ENCODE data around the gene NARS2.
A peak's percentile ranks its signal among the peaks of the same experiment; 100 is the strongest.

NARS2 gene

GRCh38 chr11:78429660-78430059, 145.0 kb downstream of the NARS2 start:
- Mint-ChIP-seq H3K4me1 (no peaks in the 10 kb centered on the region), H3K27me3 (ENCODE audit: low read depth, poor library complexity) (peaks cover 5% of the 10 kb centered on the region), H3K36me3 (ENCODE audit: low read depth) (peaks cover 1% of the 10 kb centered on the region), H3K4me3 (no peak overlapping the region), H3K27ac (peak overlapping the region; percentile 5), H3K9me3 (no peaks in the 10 kb centered on the region)
- DNase-seq, result no peak
- TF ChIP-seq CTCF (IDR thresholded peaks at IDR 0.05), result no peak

DNA sequence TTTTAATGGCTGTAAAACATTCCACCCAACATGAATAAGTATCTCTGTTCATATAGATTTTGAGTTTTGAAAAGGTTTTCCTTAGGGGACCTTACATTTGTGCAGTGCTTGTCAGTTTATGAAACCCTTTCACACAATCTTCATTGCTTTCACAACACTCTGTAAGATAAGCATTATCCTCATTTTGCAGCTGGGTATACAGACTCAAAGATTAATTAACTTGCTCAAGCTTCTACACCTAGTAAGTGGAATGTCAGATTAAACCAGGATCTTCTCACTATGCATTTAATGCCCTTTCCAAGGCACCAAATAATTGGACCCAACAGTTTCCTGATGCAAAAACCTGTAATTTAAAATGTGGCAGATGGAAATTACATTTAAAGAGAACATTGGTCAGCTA, 145.5 kb downstream of the NARS2 start:
- TF ChIP-seq CTCF (IDR thresholded peaks at IDR 0.05), result no peak
- H3K4me1 Mint-ChIP-seq, result no peaks in the 10 kb centered on the region

DNA sequence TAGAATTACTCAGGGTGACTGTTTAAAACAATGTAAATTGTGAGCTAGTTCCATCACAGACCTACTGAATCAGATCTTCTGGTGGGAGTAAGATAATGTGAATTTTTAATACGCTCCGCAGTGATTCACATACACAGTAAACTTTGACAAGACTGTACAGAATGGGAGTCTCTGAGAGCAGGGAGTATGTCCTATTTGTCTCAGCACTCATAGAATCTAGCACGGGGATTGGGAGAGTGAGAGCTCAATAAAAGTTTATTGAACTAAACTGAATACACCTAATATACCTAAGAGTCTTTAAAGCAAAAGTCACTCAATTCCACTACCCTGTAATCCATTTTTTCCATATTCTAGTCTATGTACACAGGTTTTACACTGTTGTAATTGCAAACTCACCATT, 145.9 kb downstream of the NARS2 start:
- no peak for TF ChIP-seq CTCF (IDR thresholded peaks at IDR 0.05)
- Mint-ChIP-seq H3K36me3 (ENCODE audit: low read depth) (peaks cover 4% of the 10 kb centered on the region), H3K27me3 (ENCODE audit: low read depth, poor library complexity) (peaks cover 5% of the 10 kb centered on the region), H3K4me1 (no peaks in the 10 kb centered on the region), H3K9me3 (no peaks in the 10 kb centered on the region), H3K4me3 (no peak overlapping the region), H3K27ac (no peak overlapping the region)
- DNase-seq, result no peak

More for the DNA sequence above, 145.5 kb downstream of the NARS2 start:
- DNase-seq, result no peak
- no peak overlapping the region for H3K4me3 Mint-ChIP-seq
- peaks cover 5% of the 10 kb centered on the region for H3K27me3 Mint-ChIP-seq (ENCODE audit: low read depth, poor library complexity)
- H3K36me3 Mint-ChIP-seq (ENCODE audit: low read depth), result peaks cover 4% of the 10 kb centered on the region
- H3K27ac Mint-ChIP-seq, result no peak overlapping the region
- no peaks in the 10 kb centered on the region for H3K9me3 Mint-ChIP-seq

GRCh38 chr11:78428266-78428636, 146.4 kb downstream of the NARS2 start:
- H3K4me3 Mint-ChIP-seq, result no peak overlapping the region
- H3K9me3 Mint-ChIP-seq, result no peaks in the 10 kb centered on the region
- peaks cover 5% of the 10 kb centered on the region for H3K27me3 Mint-ChIP-seq (ENCODE audit: low read depth, poor library complexity)
- H3K4me1 Mint-ChIP-seq, result no peaks in the 10 kb centered on the region
- peak overlapping the region; percentile 40 for H3K27ac Mint-ChIP-seq
- TF ChIP-seq CTCF (IDR thresholded peaks at IDR 0.05), result no peak
- H3K36me3 Mint-ChIP-seq (ENCODE audit: low read depth), result peaks cover 4% of the 10 kb centered on the region
- DNase-seq, result no peak

DNA sequence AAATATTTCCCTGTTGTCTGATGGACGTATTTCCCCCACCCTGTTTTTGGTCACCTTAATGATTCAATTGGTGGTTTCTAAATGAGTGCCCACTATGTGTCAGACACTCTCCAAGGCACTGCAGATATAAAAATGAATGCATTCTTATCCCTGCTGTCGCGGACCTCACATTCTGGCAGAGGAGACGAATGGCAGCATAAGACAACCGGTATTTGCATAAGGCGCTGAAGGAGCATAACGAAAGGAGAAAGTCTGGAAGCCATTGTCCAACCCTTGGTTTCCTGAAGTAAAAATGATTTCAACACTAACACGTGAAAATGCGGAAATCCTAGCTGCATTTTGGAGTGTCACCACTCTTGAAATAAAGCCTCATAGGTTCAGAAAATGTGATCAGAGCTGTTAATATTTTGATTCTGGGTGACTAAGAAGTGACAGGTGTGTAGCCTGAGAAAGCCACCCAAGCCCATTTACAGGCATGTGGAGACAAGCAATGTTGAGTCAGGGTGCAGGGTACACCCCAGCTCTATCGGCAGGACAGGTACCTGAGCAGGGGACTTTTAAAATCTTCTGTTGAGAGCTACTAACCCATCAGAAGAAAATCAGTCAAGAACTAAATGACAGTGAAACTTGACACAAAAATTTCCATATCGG, 146.9 kb downstream of the NARS2 start:
- Mint-ChIP-seq H3K27me3 (ENCODE audit: low read depth, poor library complexity) (peaks cover 5% of the 10 kb centered on the region), H3K36me3 (ENCODE audit: low read depth) (peaks cover 4% of the 10 kb centered on the region), H3K4me1 (no peaks in the 10 kb centered on the region), H3K9me3 (no peaks in the 10 kb centered on the region), H3K27ac (no peak overlapping the region), H3K4me3 (no peak overlapping the region)
- no peak for DNase-seq
- TF ChIP-seq CTCF (IDR thresholded peaks at IDR 0.05), result no peak

GRCh38 chr11:78426845-78427244, 147.8 kb downstream of the NARS2 start:
- H3K4me1 Mint-ChIP-seq, result no peaks in the 10 kb centered on the region
- no peak overlapping the region for H3K27ac Mint-ChIP-seq
- H3K27me3 Mint-ChIP-seq (ENCODE audit: low read depth, poor library complexity), result peaks cover 5% of the 10 kb centered on the region
- no peak overlapping the region for H3K4me3 Mint-ChIP-seq
- DNase-seq, result no peak
- no peaks in the 10 kb centered on the region for H3K9me3 Mint-ChIP-seq
- no peak for TF ChIP-seq CTCF (IDR thresholded peaks at IDR 0.05)
- H3K36me3 Mint-ChIP-seq (ENCODE audit: low read depth), result peaks cover 4% of the 10 kb centered on the region

Data from nephron progenitor cell (in vitro differentiated cells).